GM12873 (cell line): Measurements from ENCODE around the gene CD3G.

Experiments
- CTCF ChIP-seq: IDR thresholded peaks from 2 replicates; pipeline ENCODE4 v1.5.1; 2012; ENCODE audit warnings: low read depth, mild to moderate bottlenecking, moderate library complexity, low read length, control low read depth; ENCODE audit not compliant: insufficient read depth; ENCODE audit errors: missing control alignments

The CD3G gene

DNA sequence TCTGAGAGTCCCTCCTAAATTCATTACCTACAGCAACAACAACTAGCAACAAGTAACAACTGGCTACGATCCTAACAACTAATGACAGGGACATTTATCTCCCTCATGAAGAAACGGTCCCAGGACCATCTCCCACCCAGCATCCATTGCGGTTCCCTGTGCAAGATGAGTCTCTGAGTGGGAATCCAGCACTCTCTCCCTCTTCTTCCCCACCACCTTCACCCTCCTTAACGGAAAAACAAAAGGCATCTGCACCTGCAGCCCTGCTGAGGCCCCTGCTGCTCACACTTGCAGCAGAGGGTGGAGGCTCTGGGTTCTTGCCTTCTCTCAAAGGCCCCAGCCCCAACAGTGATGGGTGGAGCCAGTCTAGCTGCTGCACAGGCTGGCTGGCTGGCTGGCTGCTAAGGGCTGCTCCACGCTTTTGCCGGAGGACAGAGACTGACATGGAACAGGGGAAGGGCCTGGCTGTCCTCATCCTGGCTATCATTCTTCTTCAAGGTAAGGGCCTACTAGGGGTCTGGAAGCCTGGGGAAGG is at the start of gene CD3G:
Gene CD3G, plus strand, starts transcription at position 364 of the 535 bp plus-strand sequence. Its CDS starts 80 bp downstream, at position 444.
- TF ChIP-seq CTCF = no peak

DNA sequence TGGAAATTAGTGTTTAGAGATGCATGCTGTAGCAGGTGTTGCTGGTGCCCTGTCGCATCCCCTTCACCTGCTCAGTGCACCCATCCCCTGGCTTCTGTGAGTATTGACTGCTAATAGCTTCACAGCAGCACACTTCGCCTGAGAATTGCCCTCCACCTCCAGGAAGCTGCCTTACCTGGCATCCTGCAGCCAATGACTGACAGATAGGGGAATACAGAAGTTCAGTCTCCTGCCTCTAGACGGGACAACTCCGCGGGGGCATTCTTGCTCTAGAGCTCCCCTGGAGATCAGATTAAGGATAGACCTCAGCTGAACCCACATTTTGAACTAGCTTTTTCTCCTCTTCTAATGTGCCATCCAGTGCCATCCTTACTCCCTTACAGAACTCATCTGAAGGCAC is 48.9 kb upstream of the CD3G start:
- TF ChIP-seq CTCF = no peak

GRCh38 chr11:118295815-118296454 is 48.2 kb upstream of the CD3G start:
- TF ChIP-seq CTCF = peak; percentile 64

DNA sequence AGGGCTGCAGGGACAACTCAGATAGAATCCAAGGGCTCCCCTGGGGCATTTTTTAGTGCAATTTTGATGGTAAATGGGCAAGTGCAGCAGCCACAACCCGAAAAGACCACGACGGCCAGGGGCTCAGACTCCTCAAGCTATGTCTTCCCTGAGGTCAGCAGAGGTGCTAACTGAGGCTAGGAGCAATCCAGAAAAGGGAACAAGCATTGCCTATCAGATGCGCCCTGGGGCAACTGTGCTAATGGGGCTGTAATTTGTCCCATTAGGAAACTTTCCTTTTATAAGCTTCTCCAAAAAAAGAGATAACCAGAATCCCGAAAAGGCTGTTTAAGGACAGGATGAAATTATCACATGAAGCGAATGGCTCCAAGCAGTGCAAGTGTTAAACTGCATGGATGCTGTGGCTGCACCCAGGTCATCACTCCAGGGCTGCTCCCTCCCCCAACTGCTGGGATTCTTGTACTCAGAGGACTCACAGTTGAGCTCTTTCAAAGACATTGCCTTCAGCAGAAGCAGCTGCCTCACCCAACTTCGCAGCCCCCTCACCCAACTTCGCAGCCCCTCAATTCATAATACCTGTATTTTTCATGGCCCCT is 42.4 kb upstream of the CD3G start:
- no peak for TF ChIP-seq CTCF

GRCh38 chr11:118304227-118304567 is 39.9 kb upstream of the CD3G start:
- no peak for TF ChIP-seq CTCF

GRCh38 chr11:118304568-118305248 is 39.4 kb upstream of the CD3G start, which contains the start of gene CD3E:
TSS of gene CD3E (plus strand) at chr11:118304730. CDS start at chr11:118304953, 223 bp downstream.
- TF ChIP-seq CTCF = no peak

GRCh38 chr11:118305726-118306125 is 38.4 kb upstream of the CD3G start:
- TF ChIP-seq CTCF = no peak
